IPS-11a (cell line): ENCODE data around the gene PDGFD.

ENCODE experiments used
- H3K4me3 ChIP-seq: one replicate; pipeline ENCODE4 v1.5.1; 2013; ENCODE audit warnings: low read depth, low read length, control low read depth

Gene PDGFD

GRCh38 chr11:103963648-103964047 lies 200.3 kb downstream of the PDGFD start:
- H3K4me3 ChIP-seq: no peak overlapping the region

- no peak overlapping the region for H3K4me3 ChIP-seq
Observed at GRCh38 chr11:103961010-103961409, 202.9 kb downstream of the PDGFD start.

GRCh38 chr11:103960108-103960507 lies 203.8 kb downstream of the PDGFD start:
- no peak overlapping the region for H3K4me3 ChIP-seq

- no peak overlapping the region for H3K4me3 ChIP-seq
Observed at GRCh38 chr11:103959279-103959942, 204.5 kb downstream of the PDGFD start.

GRCh38 chr11:103958475-103959215 lies 205.3 kb downstream of the PDGFD start:
- H3K4me3 ChIP-seq: no peak overlapping the region

- no peak overlapping the region for H3K4me3 ChIP-seq
Observed at GRCh38 chr11:103953797-103954486, 210.0 kb downstream of the PDGFD start.

- H3K4me3 ChIP-seq: no peak overlapping the region
Observed at GRCh38 chr11:103949781-103950180, 214.2 kb downstream of the PDGFD start.

- H3K4me3 ChIP-seq: no peak overlapping the region
Observed at GRCh38 chr11:103948187-103948763, 215.7 kb downstream of the PDGFD start.

- no peak overlapping the region for H3K4me3 ChIP-seq
Observed at GRCh38 chr11:103947546-103947919, 216.4 kb downstream of the PDGFD start.

GRCh38 chr11:103946793-103947545 lies 217.0 kb downstream of the PDGFD start:
- H3K4me3 ChIP-seq: no peak overlapping the region

- H3K4me3 ChIP-seq: no peak overlapping the region
Observed at GRCh38 chr11:103944251-103944940, 219.6 kb downstream of the PDGFD start.

- H3K4me3 ChIP-seq: no peak overlapping the region
Observed at GRCh38 chr11:103942646-103943045, 221.3 kb downstream of the PDGFD start.

GRCh38 chr11:103940551-103940950 lies 223.4 kb downstream of the PDGFD start:
- H3K4me3 ChIP-seq: no peak overlapping the region

- no peak overlapping the region for H3K4me3 ChIP-seq
Observed at GRCh38 chr11:103939694-103940093, 224.3 kb downstream of the PDGFD start.

GRCh38 chr11:103936059-103936458 lies 227.9 kb downstream of the PDGFD start:
- no peak overlapping the region for H3K4me3 ChIP-seq

GRCh38 chr11:103935219-103935618 lies 228.7 kb downstream of the PDGFD start:
- no peak overlapping the region for H3K4me3 ChIP-seq

GRCh38 chr11:103929170-103929903 lies 234.6 kb downstream of the PDGFD start:
- H3K4me3 ChIP-seq: no peak overlapping the region

GRCh38 chr11:103928802-103929161 lies 235.2 kb downstream of the PDGFD start:
- H3K4me3 ChIP-seq: no peak overlapping the region

GRCh38 chr11:103928040-103928801 lies 235.7 kb downstream of the PDGFD start:
- no peak overlapping the region for H3K4me3 ChIP-seq
